GM12891 (cell line): ENCODE results near the gene OMA1.

Source experiments
- DNase-seq: peaks from one replicate; pipeline ENCODE4 v3.0.0; 2011; ENCODE audit warnings: low spot score; ENCODE audit not compliant: insufficient read length
- FAIRE-seq: peaks from 2 replicates; lab custom pipeline; 2011; peaks lifted over from hg19 to GRCh38; lab: Jason Lieb, UNC
- PAX5 ChIP-seq: IDR thresholded peaks from 2 replicates; pipeline ENCODE4 v1.6.1; 2011; ENCODE audit warnings: low read length, moderate library complexity, mild to moderate bottlenecking; ENCODE audit not compliant: insufficient read depth, severe bottlenecking
- POLR2A ChIP-seq: IDR thresholded peaks from 2 replicates; pipeline ENCODE4 v1.6.1; 2011; ENCODE audit warnings: low read depth, low read length, control low read depth
- POLR2AphosphoS5 ChIP-seq: IDR thresholded peaks from 2 replicates; pipeline ENCODE4 v1.6.1; 2011; ENCODE audit warnings: low read depth, low read length, control low read depth
- POU2F2 ChIP-seq: IDR thresholded peaks from 2 replicates; pipeline ENCODE4 v1.6.1; 2011; ENCODE audit warnings: low read depth, mild to moderate bottlenecking, control low read depth, low read length, moderate library complexity
- SPI1 ChIP-seq: IDR thresholded peaks from 2 replicates; pipeline ENCODE4 v1.6.1; 2011; ENCODE audit warnings: low read depth, low read length, control low read depth
- TAF1 ChIP-seq: IDR thresholded peaks from 2 replicates; pipeline ENCODE4 v1.6.1; 2011; ENCODE audit warnings: low read depth, low read length, control low read depth

Gene OMA1

GRCh38 chr1:58436615-58437297, 109.8 kb downstream of the OMA1 start:
- TF ChIP-seq PAX5 = no peak
- TF ChIP-seq POLR2A = no peak
- TF ChIP-seq SPI1 = no peak
- TF ChIP-seq TAF1 = no peak
- TF ChIP-seq POU2F2 = no peak
- no peak for FAIRE-seq
- DNase-seq = no peak

- no peak for TF ChIP-seq TAF1
- no peak for TF ChIP-seq SPI1
- no peak for TF ChIP-seq POU2F2
- TF ChIP-seq PAX5 = no peak
- no peak for TF ChIP-seq POLR2AphosphoS5
- no peak for TF ChIP-seq POLR2A
- DNase-seq (no peak), FAIRE-seq (no peak)
These were observed 111.2 kb downstream of the OMA1 start for GRCh38 chr1:58435376-58435775.

GRCh38 chr1:58434607-58435006, 111.9 kb downstream of the OMA1 start:
- no peak for TF ChIP-seq TAF1
- TF ChIP-seq POU2F2 = no peak
- TF ChIP-seq SPI1 = no peak
- TF ChIP-seq POLR2AphosphoS5 = no peak
- TF ChIP-seq POLR2A = no peak
- no peak for TF ChIP-seq PAX5
- FAIRE-seq (no peak), DNase-seq (no peak)

GRCh38 chr1:58434181-58434580, 112.3 kb downstream of the OMA1 start:
- no peak for DNase-seq
- no peak for FAIRE-seq

GRCh38 chr1:58432851-58433668, 113.5 kb downstream of the OMA1 start:
- no peak for TF ChIP-seq SPI1
- no peak for TF ChIP-seq POU2F2
- no peak for FAIRE-seq
- DNase-seq = no peak

More at GRCh38 chr1:58434181-58434580, 112.3 kb downstream of the OMA1 start:
- TF ChIP-seq POLR2AphosphoS5 (no peak), TAF1 (no peak), POLR2A (no peak), PAX5 (no peak), POU2F2 (no peak), SPI1 (no peak)

GRCh38 chr1:58431901-58432620, 114.5 kb downstream of the OMA1 start:
- DNase-seq = no peak
- FAIRE-seq = no peak
- TF ChIP-seq POLR2A (no peak), SPI1 (no peak), POU2F2 (no peak), PAX5 (no peak), TAF1 (no peak), POLR2AphosphoS5 (no peak)
